GM12874 (cell line): ENCODE data around the gene TP63.

Experiments
- TF ChIP-seq, protein P1 (sequence below): IDR thresholded peaks from 2 replicates; pipeline ENCODE4 v1.5.1; 2011; ENCODE audit warnings: low read depth, mild to moderate bottlenecking, control low read depth, low read length, moderate library complexity; ENCODE audit not compliant: insufficient read depth

TP63 gene

DNA sequence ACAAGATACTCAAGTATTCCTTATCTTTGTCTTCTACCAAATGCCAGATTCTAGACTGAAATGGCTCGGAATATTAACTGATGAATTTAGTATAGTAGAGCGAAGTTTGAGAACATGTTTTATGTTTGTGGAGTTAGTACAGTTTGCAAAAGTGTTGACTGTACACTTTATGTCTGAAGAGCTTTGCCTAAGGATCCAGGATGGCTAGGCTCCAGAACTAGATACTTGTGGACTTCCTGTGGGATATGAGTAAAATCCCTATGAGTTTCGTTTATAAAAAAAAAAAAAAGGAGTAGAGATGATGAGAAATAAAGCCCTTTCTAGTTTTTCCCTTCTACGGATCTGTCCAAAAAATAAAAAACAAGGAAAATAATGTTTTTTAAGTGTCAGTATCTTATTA, 96.7 kb downstream of the TP63 start:
- TF ChIP-seq, protein P1, sequence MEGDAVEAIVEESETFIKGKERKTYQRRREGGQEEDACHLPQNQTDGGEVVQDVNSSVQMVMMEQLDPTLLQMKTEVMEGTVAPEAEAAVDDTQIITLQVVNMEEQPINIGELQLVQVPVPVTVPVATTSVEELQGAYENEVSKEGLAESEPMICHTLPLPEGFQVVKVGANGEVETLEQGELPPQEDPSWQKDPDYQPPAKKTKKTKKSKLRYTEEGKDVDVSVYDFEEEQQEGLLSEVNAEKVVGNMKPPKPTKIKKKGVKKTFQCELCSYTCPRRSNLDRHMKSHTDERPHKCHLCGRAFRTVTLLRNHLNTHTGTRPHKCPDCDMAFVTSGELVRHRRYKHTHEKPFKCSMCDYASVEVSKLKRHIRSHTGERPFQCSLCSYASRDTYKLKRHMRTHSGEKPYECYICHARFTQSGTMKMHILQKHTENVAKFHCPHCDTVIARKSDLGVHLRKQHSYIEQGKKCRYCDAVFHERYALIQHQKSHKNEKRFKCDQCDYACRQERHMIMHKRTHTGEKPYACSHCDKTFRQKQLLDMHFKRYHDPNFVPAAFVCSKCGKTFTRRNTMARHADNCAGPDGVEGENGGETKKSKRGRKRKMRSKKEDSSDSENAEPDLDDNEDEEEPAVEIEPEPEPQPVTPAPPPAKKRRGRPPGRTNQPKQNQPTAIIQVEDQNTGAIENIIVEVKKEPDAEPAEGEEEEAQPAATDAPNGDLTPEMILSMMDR, result no peak

DNA sequence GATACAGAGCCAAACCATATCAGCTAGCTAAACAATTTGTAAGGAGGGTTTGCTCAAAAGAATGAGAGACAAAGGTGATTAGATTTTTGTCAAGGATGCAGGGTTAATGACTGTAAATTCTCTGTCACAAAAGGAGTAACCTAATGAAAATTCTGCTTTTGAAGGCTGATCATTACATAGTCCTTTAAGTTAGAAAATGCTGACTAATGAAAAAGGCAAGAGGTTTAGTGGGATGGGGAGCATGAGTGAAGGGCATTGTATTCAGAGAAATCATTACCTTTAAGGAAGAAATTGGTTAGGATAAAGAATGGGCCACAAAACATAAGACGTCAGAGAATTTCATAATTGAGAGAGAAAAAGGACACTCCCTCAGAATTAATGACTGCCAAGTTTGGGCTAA, 97.7 kb downstream of the TP63 start:
- TF ChIP-seq, protein P1, result no peak

DNA sequence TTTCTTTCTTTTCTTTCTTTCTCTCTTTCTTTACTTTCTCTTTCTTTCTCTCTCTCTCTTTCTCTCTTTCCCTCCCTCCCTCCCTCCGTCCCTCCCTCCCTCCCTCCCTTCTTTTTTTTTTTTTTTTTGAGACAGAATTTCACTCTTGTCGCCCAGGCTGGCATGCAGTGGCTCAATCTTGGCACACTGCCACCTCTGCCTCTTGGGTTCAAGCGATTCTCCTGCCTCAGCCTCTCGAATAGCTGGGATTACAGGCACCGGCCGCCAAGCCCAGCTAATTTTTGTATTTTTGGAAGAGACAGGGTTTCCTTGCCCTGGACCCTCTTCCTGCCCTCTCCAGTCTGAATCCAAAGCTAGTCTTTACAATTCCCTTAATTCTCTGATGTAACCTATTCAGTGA, 102.9 kb downstream of the TP63 start:
- TF ChIP-seq, protein P1, result no peak

DNA sequence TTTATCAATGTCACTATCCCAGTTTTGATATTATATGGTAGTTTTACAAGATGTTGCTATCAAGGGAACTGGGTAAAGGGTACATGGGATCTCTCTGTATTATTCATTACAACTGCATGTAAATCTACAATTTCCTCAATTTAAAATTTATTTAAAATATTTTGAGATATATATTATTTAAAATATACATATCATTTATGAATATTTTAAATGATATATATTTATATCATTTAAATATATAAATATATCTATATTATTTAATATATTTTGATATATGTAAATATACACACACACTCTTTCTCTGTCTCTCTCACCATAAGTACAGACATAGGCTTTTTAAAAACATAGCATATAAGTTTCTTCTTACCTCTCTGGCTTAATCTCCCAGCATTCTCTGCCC, 104.7 kb downstream of the TP63 start:
- TF ChIP-seq, protein P1, result no peak

DNA sequence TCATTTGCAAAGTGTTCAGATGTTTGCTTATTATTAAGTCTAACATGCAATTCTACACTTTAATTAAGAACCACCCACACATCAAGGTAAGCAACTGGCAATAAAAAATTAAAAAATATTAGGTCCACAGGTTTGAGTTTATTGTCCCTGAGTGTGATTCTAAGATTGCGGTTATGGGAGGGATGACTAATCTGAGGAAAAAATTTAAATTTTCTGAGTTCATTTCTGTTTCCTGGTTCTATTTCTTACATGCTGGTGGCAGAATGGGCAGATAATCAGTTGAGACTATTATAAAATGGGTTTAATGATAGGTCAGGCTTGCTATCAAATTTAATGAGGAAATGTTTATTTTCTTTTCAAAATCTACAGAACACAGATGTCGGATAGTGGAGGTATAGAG, 105.9 kb downstream of the TP63 start:
- TF ChIP-seq, protein P1, result no peak

DNA sequence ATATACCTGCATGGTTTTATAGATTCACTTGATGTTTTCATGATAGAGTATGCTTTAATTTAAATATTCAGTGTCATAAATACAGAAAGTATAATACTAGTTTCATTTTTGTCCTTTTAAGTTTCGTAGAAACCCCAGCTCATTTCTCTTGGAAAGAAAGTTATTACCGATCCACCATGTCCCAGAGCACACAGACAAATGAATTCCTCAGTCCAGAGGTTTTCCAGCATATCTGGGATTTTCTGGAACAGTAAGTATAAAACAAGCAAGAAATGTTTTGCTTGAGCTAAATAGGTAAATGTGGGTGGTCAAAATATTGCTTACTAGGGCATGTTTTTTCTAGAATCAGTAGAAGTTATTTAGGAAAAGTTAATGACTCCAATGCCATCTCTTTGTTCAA, 106.4 kb downstream of the TP63 start:
- TF ChIP-seq, protein P1, result no peak

DNA sequence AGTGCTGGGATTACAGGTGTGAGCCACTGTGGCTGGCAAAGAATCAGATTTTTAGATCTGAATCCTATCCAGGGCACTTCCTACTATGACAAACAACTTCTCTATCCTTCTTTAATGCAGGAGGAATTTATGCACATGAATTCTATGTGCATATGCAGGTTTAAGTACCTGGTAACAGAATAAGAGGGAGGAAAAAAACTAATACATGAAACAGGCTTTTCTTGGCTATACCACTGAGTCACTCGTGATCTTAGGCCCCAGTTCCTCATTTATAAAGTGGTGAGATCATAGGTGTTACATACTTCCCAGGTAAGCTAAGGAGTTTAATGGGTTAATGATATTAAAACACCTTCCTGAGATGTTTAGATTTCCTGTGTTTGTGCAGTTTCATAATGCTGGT, 108.2 kb downstream of the TP63 start:
- TF ChIP-seq, protein P1, result no peak

DNA sequence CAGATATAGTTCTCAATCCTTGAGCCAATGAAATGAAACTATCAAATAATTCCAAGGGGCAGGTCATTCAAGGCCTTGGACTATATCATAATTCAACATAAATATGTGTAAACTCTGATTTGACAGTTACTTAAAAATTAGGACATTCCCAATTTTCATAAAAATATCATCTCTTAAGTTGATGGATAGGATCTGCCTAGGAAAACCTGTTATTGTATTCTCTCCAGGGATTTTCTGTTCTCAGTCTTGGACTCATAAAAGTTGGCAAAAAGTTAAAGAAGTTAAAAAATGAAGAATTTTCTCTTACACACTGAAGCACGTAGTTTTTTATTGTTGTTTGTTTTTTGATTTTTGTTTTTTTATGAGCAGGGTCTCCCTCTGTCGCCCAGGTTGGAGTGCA, 109.0 kb downstream of the TP63 start:
- TF ChIP-seq, protein P1, result no peak
